ENCODE results near the gene PLCG1.

- TF ChIP-seq CTCF (IDR thresholded peaks at IDR 0.05) (no peak), EP300 (IDR thresholded peaks at IDR 0.05) (no peak)
These were observed 38.6 kb upstream of the PLCG1 start for GRCh38 chr20:41098703-41099250.

Measured in suprapubic skin (tissue), 3 donors.